GM18508 (cell line): ENCODE measurements around the gene LRMDA.

Source experiments
- ATAC-seq: cut with Tn5 transposase; IDR thresholded peaks from one replicate; pipeline ENCODE4 v1.9.1; 2021; ENCODE audit warnings: moderate number of reproducible peaks; ENCODE audit not compliant: insufficient read depth, unreplicated experiment

Gene LRMDA

DNA sequence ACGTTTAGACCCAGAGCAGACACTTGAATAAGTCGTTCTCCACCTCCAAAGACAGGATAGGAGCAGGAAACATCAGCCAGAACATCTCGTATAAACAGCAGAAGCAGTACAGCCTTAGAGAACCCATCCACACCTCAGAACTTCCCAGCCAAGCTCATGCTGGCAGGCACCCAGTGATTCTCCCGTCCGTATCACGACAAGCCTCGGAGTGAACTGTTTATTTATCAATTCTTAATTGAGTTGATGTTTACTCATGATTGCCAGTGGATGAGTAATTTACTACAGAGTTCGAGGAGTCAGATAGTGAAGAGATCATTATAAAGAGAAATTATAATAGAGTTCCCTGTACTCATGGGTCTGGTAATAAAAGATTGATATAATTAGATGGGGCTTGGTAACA lies 811.5 kb downstream of the LRMDA start:
- no peak for ATAC-seq

DNA sequence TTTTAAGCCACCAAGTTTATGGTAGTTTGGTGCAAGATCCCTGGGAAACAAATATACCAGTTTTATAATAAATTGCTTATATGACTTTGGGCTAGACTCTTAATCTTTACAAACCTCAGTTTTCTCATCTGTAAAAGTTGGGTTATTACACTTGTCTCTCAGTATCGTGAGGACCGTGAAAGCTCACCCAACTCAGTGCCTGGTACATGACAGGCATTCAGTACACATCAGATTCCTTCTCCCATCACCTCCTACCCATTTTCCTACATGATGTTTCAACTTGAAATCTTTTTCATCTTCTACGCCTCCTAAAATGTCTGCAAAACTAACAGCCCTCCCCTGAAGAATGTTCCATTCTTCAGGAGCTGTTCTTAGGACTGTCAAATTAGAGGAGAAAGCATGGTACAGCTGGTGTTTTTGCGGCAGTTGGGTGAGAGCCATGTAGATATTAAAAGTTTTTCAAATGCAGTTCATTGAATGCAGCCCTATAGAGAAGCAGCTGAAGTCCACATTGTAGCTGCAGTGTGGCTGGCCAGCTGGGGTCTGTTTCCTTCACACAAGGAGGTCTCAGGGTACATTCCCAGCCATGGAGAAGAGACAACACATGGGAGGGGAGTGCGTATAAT lies 812.8 kb downstream of the LRMDA start:
- ATAC-seq: no peak

DNA sequence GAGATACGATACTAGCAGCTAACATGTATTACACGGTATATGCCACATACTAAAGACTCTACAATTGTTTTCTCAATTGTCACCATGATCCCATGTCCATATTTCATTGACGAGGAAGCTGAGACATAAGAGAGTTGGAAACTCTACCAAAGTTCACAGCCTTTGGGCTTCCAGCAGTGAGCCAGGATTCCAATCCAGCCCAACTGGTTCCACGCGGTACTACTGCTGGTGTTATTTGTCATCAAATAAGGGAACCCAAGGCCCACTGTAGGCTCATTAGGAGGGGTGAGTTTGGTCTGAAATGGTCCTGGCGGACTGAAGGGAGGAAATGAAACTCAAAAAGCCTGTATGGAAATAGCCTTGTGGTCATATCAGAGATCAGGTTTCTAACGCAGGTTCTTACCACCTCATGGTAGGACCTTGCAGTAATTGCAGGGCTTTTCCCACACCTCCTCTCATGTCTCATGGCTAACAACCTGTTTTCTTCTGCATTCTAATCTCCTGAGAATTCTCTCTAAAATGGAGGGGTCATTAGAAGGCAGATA lies 814.6 kb downstream of the LRMDA start:
- ATAC-seq: no peak

DNA sequence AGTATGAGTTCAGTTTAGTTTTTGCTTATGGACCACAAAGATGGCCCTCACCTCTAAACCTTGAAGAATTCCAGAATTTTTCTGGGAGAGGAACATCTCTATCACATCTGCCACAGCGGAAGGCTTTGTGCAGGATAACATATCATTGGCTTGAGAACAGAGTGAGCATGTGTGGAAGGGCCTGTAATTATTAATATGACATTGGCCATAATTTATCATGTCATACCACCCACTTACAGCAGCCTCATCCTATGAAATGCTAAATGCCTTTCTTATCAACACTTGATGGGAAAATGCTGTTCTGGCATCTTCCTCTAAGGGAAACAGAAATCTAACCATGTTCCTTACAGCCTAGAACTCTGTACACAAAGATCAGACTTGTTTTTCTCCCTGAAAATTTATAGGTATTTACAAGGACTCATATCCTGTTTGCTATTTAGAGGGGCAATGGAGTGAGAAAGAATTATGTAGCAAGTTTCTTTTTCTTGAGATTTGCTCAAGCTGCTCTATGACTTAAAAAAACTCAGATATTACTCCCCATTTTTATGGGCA lies 817.3 kb downstream of the LRMDA start:
- no peak for ATAC-seq

DNA sequence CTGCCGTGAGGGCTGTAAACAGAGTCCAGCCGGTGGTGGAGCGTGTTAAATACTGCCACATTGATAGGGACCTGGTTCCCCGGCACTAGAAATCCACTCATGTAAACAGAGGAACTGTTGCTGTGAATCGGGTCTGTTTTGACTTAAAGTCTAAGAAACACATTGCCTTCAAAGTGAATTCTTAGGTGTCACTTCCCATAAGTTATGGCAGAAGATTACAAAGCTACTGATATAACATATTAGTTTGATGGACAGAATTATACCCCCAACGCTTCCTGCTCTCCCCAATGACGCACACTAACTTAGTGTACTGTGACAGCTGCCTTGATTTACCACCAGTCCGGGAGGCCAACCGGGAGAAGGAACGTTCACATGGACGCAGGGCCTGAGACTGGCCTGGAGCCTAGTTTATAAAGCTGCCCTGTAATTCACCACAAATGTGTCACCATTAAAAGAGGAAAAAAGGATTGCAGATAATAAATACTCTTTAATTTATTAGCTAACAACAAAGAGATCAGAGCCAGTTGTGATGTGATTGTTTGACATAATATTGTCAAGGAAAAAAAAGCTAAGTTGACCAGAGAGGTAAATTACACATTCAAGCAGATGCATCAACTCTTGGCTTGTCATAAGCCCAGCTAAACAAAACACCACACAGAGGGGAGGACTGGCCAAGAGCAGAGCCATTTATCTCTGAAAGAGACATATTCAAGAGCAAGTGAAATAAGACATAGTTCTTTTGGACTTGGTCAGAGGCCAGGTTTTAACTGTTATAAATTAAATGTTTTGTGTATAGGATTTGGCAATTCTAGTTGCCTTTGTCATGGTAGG lies 820.6 kb downstream of the LRMDA start:
- ATAC-seq: no peak

DNA sequence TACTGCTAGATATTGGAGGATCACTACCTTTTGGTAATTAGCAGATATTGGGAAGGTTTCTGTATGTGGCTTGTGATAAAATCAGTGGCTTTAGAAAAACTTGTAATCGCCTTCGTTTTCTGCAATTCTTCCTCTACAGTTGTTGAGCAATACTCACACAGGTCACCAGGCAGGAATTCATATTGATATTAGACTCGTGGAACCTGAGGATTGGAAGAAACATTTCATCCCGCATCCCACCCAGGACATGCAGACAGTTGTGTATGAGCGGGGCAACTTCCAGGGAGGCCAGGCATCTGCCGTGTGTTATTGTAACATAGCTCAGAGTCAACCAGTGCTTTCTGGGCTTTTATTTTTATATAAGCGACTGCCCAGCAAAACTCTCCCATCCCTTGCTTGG lies 821.3 kb downstream of the LRMDA start:
- no peak for ATAC-seq

DNA sequence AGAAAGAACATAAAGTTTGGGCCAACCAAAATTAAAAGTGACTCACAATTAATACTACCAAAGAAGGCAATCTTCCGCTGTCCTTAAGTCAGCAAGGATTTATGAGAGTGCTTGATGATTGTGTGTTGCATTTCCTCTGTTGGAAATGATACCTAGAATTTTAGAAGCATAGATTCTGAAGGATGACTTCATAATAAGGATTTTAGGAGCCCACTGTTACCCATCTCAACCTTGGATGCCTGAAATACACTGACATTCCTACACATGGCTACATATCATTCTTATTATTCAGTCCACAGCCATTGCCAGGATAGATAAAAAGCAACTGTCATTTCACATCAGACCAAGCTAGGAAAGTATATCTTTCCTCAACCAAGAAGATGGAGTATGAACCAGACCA lies 823.8 kb downstream of the LRMDA start:
- ATAC-seq: no peak

DNA sequence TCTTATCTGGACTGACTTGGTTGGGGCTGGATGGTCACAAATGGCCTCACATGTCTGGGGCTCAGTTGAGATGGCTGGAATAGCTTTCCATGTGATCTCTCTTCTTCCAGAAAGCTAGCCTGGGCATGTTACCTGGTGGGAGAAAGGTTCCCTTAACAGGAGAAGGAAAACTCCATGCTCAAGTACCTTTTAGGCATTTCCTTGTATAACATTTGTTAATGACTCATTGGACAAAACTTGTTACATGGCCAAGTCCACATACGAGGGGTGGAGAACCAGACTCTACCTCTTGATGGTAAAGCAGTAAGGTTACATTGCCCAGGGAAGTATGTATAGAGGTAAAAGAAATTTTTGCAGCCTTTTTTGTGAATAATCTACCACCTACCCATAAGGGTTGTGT lies 826.4 kb downstream of the LRMDA start:
- no peak for ATAC-seq

DNA sequence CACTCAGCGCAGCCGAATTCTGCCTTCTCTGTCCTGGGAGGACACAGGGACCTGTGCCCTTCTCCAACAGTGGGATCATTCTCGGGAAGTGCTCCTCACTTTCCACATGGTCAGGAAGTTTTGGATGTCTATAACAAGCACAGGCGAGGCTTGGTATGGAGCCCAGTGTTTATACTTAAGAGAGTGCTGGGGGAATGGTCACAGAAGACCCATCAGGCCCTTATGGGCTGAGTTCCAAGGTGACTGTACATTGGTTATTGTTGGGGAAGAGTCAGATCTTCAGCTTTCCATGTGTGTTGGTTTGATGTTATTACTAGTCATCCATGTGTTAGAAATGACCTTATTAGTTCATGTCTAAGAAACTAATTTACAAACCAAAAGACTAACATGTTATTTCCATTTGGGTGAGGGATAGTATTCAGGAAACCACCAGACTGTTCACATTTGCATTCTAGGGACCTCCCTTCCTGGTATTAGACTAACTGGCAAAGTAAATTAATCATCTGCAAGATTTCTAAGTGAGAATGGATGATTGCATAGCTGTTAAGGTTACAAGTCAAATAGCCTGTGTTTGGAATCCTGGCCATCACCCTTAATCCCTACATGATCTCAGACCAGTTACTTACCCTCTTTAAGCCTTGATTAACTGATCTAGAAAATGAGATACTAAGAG lies 834.2 kb downstream of the LRMDA start:
- no peak for ATAC-seq

DNA sequence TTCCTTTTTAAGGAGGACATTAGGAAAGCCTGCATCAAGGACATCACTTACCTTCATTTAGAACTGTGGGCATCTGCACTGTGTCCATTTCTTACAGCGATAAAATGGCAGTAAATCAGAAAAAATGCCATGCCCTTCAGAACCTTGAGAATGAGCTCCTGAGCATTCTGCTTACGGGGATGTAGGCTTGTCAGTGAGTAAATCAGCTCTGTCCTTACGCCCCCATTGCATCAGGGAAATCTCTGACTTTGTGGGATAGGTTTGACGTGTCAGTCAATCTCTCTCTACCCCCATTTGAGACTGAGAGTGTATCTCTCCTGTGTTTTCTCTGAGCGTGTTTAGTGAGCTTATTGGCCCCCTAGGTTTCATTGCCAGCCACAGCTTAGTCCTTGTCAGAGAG lies 837.1 kb downstream of the LRMDA start:
- no peak for ATAC-seq

DNA sequence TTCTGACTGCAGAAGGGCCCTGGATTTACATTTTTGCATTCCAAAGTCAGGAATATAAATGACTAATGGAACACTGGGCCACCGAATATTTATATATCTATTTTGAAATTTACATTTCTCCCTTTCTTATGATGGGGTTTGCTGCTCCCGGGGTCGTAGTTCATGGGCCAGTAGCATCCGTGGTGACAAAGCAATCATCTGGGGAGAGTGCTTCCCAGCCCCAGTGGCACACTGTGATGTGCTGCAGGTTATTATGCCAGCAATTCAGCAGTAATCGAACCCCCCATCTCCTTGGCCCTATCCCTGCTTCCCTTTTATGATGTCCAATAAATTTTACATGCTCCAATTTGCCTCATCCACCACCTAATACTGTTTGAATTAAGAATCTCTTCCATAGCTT lies 837.5 kb downstream of the LRMDA start:
- no peak for ATAC-seq

DNA sequence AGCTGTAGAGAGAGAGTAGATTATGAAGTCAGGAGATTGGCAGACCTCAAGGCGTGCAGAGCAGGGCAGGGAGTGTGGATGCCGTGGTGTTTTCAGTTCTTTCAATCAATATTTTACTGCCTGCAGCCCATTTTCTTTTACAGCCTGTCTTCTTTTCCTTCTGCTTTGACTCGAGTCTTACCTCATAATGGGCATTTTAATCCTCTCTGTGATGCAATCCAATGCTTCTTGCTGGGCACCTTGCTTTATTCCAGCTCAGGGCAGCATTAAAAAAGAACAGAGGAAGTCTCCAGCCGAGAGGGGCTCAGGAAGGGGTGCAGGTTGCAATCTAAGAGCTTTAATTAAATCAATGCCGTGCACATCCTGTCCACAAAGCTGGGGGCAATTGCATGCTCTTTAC lies 839.0 kb downstream of the LRMDA start:
- no peak for ATAC-seq

DNA sequence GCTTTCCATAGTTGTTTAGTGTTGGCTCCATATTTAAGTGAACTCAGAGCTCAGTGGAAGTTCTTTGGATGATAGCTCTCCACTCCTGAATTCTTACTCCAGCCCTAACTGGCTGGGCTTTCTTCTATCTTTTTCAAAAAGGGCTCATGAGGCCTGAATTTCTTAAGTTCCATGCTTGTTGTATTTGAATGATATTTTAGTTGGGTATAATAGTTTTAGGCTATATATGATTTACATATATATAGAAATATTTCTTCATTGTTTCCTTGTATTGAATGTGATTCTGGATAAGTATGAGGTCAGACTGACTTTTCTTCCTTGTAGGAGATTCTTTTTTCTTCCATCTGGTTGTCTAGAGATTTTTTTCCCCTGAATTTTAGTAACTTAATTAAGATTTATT lies 843.5 kb downstream of the LRMDA start:
- ATAC-seq: no peak

DNA sequence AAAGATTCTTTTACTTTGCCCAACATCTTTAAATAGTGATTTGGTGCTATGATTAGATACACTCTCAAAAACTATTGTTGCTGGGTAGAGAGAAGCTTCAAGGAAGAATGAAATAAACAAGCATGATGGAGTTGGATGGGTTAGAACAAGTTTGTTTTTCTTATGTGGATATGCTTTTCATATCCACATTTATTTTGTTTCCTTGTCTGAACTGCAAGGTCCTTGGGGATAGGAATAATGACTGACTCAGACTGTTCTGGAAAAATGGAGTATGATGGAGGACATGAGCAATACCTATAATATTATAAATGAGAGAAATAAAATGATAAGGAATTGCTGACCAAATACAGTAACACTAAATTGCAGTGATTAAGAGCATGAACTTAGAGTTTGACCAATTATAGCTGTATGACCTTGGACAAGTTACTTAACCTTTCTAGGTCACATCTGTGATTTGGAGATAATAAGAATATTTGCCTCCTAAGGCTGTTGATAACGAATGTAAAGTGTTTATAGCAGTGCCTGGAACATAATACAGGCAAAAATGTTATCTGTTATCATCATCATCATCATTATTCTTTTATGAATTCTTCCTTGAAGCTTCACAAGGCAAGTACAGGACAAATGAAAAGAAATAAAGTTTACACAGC lies 847.5 kb downstream of the LRMDA start:
- no peak for ATAC-seq

DNA sequence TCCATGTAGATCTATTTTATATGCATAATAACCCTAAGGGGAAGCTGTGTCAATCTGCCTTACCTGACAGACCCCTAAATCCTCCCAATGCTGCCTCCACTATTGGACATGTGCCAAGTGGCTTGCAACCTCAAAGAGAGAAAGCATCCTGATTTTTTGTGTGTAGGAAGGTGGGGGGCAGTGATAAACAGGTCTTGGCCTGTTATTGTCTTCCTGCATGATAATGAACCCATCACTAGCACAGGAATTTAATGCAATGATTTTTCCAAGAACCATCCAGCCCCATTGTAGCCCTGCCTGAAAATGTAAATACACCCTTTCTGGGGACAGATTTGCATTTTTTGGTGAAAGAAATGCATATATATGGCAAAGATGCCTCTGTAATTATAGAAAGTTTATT lies 850.2 kb downstream of the LRMDA start:
- ATAC-seq: no peak

DNA sequence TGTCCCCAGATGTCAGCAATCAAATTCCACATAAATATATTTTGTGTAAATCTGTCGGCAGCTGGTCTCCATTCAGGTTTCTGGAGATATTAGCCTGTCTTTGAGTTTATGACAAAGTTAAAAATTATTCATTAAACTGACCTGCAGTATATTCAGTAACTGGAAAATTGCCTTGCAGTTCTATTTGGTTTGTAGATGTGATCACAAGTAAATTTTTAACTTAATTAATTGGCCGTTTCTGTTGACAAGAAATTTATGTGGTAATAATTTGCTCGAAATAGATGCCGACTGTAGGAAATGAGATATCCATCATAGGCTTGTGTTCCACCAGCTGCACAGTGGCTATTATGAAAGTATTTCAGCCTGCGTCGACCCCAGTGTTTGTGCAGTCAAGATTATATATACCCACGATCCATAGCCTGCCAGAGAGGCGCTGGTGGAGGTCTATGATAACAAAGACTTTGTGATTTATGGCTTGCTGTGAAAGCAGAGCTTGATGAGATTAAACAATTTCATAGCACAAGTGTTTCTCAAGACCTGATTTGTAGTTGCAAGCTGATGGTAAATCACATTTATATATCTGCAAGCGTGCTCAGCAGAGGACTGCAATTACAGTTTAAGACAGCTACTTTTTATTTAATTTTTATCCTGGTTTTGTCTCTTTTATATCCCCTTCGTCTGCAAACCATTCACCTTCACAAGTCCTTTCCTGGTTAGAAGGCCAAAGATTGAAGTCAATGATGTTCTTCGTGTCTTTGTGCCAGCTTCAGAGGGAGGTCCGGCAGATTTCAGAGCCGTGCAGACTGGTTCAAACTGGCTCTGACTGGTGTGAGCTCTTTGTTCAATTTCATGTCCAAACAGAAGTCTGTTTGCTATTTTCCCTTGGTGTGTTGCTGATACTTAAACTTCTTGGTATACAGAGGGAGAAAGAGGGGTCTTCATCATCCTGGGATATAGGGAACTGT lies 850.9 kb downstream of the LRMDA start:
- ATAC-seq: no peak

DNA sequence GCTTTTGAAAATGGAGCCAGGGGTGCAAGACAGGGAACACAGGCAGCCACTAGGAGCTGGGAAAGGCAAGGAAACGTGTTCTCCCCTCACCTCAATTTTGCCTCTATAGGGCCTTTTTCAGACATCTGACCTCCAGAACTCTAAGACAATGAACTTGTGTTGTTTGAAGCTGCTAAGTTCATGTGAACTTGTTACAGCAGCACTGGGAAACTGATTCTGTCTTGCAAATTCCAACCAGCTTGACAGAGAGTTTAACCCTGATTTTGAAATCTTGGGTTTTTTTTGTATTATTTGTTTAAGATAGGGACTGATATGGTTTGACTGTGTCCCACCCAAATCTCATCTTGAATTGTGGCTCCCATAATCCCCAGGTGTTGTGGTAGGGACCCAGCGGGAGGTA lies 852.9 kb downstream of the LRMDA start:
- ATAC-seq: no peak

DNA sequence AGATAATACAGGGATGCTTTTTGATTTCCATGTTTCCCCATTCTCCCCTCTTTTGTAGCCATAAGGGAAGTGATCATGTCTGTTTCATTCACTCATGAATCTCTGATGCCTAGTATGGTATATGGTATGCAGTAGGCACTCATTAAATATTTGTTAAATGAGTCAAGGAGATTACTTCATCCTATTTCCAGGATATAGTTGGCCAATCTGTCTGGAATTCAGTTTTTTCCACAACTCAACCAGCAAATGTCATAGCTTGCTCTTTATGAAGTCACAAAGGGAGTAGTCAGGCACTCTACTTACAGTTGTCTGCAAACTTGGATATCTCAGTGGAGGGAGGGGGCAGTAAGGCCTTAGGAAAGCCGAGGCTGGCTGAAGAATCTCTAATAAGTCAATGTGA lies 853.6 kb downstream of the LRMDA start:
- ATAC-seq: no peak

DNA sequence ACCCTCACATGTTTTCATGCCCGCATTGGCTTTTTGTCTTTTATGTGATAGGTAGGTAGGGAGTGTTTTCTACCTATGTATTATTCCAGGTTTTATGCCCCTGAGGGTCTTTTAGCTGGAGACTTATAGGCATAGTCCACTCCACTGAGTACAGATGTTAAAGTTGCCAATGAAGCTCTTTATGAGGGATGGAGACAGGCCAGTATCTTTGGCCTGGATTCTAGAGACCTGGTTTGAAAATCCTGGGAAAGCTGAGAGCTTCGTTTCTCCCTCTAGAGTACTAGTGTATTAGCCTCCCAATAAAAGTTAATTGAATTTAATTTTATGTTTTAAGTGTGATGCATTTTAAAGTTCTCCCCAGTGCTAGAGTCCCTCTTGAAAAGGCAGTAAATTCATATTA lies 854.1 kb downstream of the LRMDA start:
- no peak for ATAC-seq
